Bone marrow (tissue), 2 donors: ENCODE data around the gene CDC27.
"Not testable (repeated sequence)": the region's sequence is repeated elsewhere in the genome, so short reads cannot be mapped to it uniquely, and the experiment has no call there.

Experiments
- DNase-seq, 2 donors: peaks; one replicate each; lab custom pipeline; 2025; lab: John Stamatoyannopoulos, UW

CDC27 gene

GRCh38 chr17:47193931-47194511 lies 4.9 kb upstream of the CDC27 start:
- DNase-seq = no peak

- DNase-seq = peak in 1 of 2 donors; percentile 14
Measured at GRCh38 chr17:47192554-47192953, 3.5 kb upstream of the CDC27 start.

- DNase-seq = no peak
Measured at GRCh38 chr17:47190770-47191169, 1.7 kb upstream of the CDC27 start.

- no peak for DNase-seq
Measured at GRCh38 chr17:47190243-47190642, 1.1 kb upstream of the CDC27 start.

- no peak for DNase-seq
Measured at GRCh38 chr17:47189732-47190237, 690 bp upstream of the CDC27 start.

GRCh38 chr17:47188271-47188875 lies 722 bp downstream of the CDC27 start:
- DNase-seq = no peak

- no peak for DNase-seq
Measured at GRCh38 chr17:47184681-47185080, 4.4 kb downstream of the CDC27 start.

- not testable (repeated sequence) for DNase-seq
Measured at GRCh38 chr17:47180988-47181387, 8.1 kb downstream of the CDC27 start.

GRCh38 chr17:47180337-47180736 lies 8.8 kb downstream of the CDC27 start:
- no peak for DNase-seq

- no peak for DNase-seq
Measured at GRCh38 chr17:47179141-47179540, 10.0 kb downstream of the CDC27 start.

- DNase-seq = no peak
Measured at GRCh38 chr17:47177261-47177660, 11.8 kb downstream of the CDC27 start.

- no peak for DNase-seq
Measured at GRCh38 chr17:47176389-47176826, 12.7 kb downstream of the CDC27 start.

- not testable (repeated sequence) for DNase-seq
Measured at GRCh38 chr17:47174823-47175222, 14.3 kb downstream of the CDC27 start.

- peak in 1 of 2 donors; percentile 1 for DNase-seq
Measured at GRCh38 chr17:47172696-47173565, 16.2 kb downstream of the CDC27 start.

- DNase-seq = no peak
Measured at GRCh38 chr17:47170710-47171109, 18.4 kb downstream of the CDC27 start.

- DNase-seq = not testable (repeated sequence)
Measured at GRCh38 chr17:47168896-47169295, 20.2 kb downstream of the CDC27 start.

- DNase-seq = not testable (repeated sequence)
Measured at GRCh38 chr17:47166854-47167253, 22.2 kb downstream of the CDC27 start.

- no peak for DNase-seq
Measured at GRCh38 chr17:47165137-47165536, 24.0 kb downstream of the CDC27 start.

GRCh38 chr17:47164263-47164662 lies 24.8 kb downstream of the CDC27 start:
- DNase-seq = no peak

GRCh38 chr17:47162013-47162622 lies 27.0 kb downstream of the CDC27 start:
- peak in 1 of 2 donors; percentile 56 for DNase-seq

- DNase-seq = no peak
Measured at GRCh38 chr17:47159315-47159714, 29.8 kb downstream of the CDC27 start.

- no peak for DNase-seq
Measured at GRCh38 chr17:47145351-47145750, 43.7 kb downstream of the CDC27 start.
